ENCODE data around the gene RAB21. TPM values are rescaled to one million over a fixed set of nuclear protein-coding genes. Genes with fewer than 3 reads are reported as not detected.
"Not testable (repeated sequence)": the region's sequence is repeated elsewhere in the genome, so short reads cannot be mapped to it uniquely, and the experiment has no call there.

RAB21 gene
- total and polyA plus RNA-seq, 2 experiments from 2014 or later, result 21.8 to 60.3 TPM

GRCh38 chr12:71799106-71799505, 44.4 kb downstream of the RAB21 start:
- no peak for DNase-seq (ENCODE audit: low read depth in 1 of 2, low spot score in 1 of 2)
- Histone ChIP-seq H3K27me3 (no peaks in the 10 kb centered on the region), H3K9me3 (ENCODE audit: low read depth) (no peaks in the 10 kb centered on the region), H3K36me3 (no peaks in the 10 kb centered on the region), H3K4me3 (no peak overlapping the region), H3K4me1 (ENCODE audit: low read depth) (peaks cover 3% of the 10 kb centered on the region), H3K27ac (no peak overlapping the region)
- TF ChIP-seq, protein P1, sequence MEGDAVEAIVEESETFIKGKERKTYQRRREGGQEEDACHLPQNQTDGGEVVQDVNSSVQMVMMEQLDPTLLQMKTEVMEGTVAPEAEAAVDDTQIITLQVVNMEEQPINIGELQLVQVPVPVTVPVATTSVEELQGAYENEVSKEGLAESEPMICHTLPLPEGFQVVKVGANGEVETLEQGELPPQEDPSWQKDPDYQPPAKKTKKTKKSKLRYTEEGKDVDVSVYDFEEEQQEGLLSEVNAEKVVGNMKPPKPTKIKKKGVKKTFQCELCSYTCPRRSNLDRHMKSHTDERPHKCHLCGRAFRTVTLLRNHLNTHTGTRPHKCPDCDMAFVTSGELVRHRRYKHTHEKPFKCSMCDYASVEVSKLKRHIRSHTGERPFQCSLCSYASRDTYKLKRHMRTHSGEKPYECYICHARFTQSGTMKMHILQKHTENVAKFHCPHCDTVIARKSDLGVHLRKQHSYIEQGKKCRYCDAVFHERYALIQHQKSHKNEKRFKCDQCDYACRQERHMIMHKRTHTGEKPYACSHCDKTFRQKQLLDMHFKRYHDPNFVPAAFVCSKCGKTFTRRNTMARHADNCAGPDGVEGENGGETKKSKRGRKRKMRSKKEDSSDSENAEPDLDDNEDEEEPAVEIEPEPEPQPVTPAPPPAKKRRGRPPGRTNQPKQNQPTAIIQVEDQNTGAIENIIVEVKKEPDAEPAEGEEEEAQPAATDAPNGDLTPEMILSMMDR (IDR thresholded peaks at IDR 0.05; ENCODE audit: low read depth, low read length), result no peak

DNA sequence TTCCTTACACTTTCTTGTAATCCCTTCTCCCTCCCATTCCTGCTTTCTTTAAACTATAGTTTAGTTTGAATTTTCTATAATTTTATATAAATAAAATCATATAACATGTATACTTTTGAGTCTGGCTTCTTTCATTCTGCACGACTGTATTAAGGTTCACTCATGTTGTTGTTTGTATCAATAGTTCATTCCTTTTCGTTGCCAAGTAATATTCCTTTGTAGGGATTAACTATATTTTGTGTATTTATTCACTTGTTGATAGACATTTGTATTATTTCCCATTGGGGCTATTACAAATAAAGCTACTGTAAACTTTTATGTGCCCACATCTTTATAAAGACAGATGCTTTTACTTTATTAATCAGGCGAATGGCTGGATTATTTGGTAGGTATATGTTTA, 45.5 kb downstream of the RAB21 start:
- H3K4me3 ChIP-seq, result no peak overlapping the region
- no peaks in the 10 kb centered on the region for H3K36me3 ChIP-seq
- peaks cover 3% of the 10 kb centered on the region for H3K4me1 ChIP-seq (ENCODE audit: low read depth)
- no peak for DNase-seq (ENCODE audit: low read depth in 1 of 2, low spot score in 1 of 2)
- H3K27me3 ChIP-seq, result no peaks in the 10 kb centered on the region
- no peaks in the 10 kb centered on the region for H3K9me3 ChIP-seq (ENCODE audit: low read depth)
- no peak overlapping the region for H3K27ac ChIP-seq
- TF ChIP-seq, protein P1 (IDR thresholded peaks at IDR 0.05; ENCODE audit: low read depth, low read length), result no peak

DNA sequence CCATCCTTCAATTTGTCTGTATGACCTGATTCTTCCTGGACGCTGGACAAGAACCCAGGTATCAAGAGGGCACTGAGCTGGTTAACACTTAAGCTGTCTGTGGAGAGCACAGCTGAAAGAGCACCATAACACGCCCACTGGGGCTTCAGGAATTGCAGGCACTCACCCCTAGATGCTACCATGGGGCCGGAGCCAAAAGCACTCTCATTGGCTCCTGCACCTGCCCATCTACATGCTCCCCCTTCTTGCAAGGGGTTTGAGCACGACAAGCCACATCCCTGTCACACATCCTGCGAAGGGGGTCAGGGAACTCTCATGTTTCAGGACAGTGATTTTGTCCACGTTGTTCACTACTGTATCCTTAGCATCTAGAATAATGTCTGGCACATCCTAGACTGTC, 49.8 kb downstream of the RAB21 start:
- Histone ChIP-seq H3K4me1 (ENCODE audit: low read depth) (no peaks in the 10 kb centered on the region), H3K27ac (no peak overlapping the region), H3K4me3 (no peak overlapping the region), H3K36me3 (no peaks in the 10 kb centered on the region), H3K27me3 (peaks cover 21% of the 10 kb centered on the region), H3K9me3 (ENCODE audit: low read depth) (no peaks in the 10 kb centered on the region)
- DNase-seq (ENCODE audit: low read depth in 1 of 2, low spot score in 1 of 2), result no peak
- TF ChIP-seq, protein P1 (IDR thresholded peaks at IDR 0.05; ENCODE audit: low read depth, low read length), result no peak

GRCh38 chr12:71810921-71811320, 56.3 kb downstream of the RAB21 start:
- Histone ChIP-seq H3K27ac (no peak overlapping the region), H3K9me3 (ENCODE audit: low read depth) (no peaks in the 10 kb centered on the region), H3K4me1 (ENCODE audit: low read depth) (no peaks in the 10 kb centered on the region), H3K36me3 (no peaks in the 10 kb centered on the region), H3K4me3 (no peak overlapping the region), H3K27me3 (peaks cover 28% of the 10 kb centered on the region)
- TF ChIP-seq, protein P1 (IDR thresholded peaks at IDR 0.05; ENCODE audit: low read depth, low read length), result no peak
- no peak for DNase-seq (ENCODE audit: low read depth in 1 of 2, low spot score in 1 of 2)

- not testable (repeated sequence) for H3K27ac ChIP-seq; H3K36me3 ChIP-seq; H3K4me1 ChIP-seq (ENCODE audit: low read depth); DNase-seq (ENCODE audit: low read depth in 1 of 2, low spot score in 1 of 2); H3K4me3 ChIP-seq; H3K27me3 ChIP-seq; H3K9me3 ChIP-seq (ENCODE audit: low read depth)
These were observed 60.6 kb downstream of the RAB21 start for GRCh38 chr12:71815242-71815641.

DNA sequence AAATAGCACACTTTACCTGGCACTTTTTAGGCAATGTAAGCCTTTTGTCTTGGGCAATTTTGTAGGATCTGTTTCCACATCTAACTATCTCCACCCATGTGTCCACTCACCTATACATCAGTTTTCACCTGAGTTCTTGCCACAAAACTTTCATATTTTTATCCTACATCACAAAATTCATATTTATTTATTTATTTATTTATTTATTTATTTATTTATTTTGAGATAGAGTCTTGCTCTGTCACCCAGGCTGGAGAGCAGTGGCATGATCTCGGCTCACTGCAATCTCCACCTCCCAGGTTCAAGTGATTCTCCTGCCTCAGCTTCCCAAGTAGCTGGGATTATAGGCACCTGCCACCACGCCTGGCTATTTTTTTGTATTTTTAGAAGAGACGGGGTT, 67.4 kb downstream of the RAB21 start:
- not testable (repeated sequence) for H3K4me3 ChIP-seq; H3K4me1 ChIP-seq (ENCODE audit: low read depth); H3K9me3 ChIP-seq (ENCODE audit: low read depth); H3K27me3 ChIP-seq; DNase-seq (ENCODE audit: low read depth in 1 of 2, low spot score in 1 of 2); H3K36me3 ChIP-seq; H3K27ac ChIP-seq

DNA sequence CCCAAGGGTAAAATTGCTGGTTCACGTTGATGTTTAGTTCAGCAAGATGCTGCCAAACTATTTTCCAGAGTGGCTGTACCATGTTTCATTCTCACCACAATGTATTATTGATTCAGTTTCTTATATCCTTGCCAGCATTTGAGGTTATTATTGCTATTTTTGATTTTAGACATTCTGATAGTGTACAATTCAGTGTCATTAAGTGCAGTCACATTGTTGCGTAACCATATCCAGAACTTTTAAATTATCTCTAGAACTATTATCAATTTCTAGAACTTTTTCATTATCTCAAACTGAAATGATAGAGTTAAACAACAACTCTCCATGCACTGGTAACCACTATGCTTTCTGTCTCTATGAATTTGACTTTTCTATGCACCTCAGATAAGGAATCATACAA, 74.2 kb downstream of the RAB21 start:
- Histone ChIP-seq H3K4me3 (no peak overlapping the region), H3K27me3 (no peaks in the 10 kb centered on the region), H3K36me3 (no peaks in the 10 kb centered on the region), H3K4me1 (ENCODE audit: low read depth) (no peaks in the 10 kb centered on the region), H3K9me3 (ENCODE audit: low read depth) (no peaks in the 10 kb centered on the region), H3K27ac (no peak overlapping the region)
- DNase-seq (ENCODE audit: low read depth in 1 of 2, low spot score in 1 of 2), result no peak
- TF ChIP-seq, protein P1 (IDR thresholded peaks at IDR 0.05; ENCODE audit: low read depth, low read length), result no peak
